PFSK-1 (cell line): ENCODE measurements around the gene PRSS56.

Experiments
- FOXP2 ChIP-seq: optimal IDR thresholded peaks from 2 replicates; pipeline ENCODE3; 2011; ENCODE audit warnings: borderline replicate concordance, control low read depth, inconsistent platforms; ENCODE audit not compliant: insufficient read depth; ENCODE audit errors: extremely low read length, extremely low read depth
- POLR2AphosphoS5 ChIP-seq: IDR thresholded peaks from 2 replicates; pipeline ENCODE4 v1.6.1; 2012; ENCODE audit warnings: low read depth, mild to moderate bottlenecking, control low read depth, low read length, moderate library complexity
- TAF1 ChIP-seq: IDR thresholded peaks from 2 replicates; pipeline ENCODE4 v1.6.1; 2012; ENCODE audit warnings: low read length, control low read depth, borderline replicate concordance; ENCODE audit not compliant: insufficient read depth
- TF ChIP-seq, protein P1 (sequence below), 2 experiments: IDR thresholded peaks; 2 replicates each; pipeline versions ENCODE4 v1.6.1 to v1.8.0; 2011 to 2012; ENCODE audit warnings: low read depth in 2 of 2, low read length in 2 of 2, control low read depth in 1 of 2, inconsistent platforms in 1 of 2, mild to moderate bottlenecking in 1 of 2, moderate library complexity in 1 of 2; ENCODE audit not compliant: insufficient read depth in 1 of 2

GRCh38 chr2:232489516-232490220, 30.5 kb upstream of the PRSS56 start:
- TF ChIP-seq, protein P1, sequence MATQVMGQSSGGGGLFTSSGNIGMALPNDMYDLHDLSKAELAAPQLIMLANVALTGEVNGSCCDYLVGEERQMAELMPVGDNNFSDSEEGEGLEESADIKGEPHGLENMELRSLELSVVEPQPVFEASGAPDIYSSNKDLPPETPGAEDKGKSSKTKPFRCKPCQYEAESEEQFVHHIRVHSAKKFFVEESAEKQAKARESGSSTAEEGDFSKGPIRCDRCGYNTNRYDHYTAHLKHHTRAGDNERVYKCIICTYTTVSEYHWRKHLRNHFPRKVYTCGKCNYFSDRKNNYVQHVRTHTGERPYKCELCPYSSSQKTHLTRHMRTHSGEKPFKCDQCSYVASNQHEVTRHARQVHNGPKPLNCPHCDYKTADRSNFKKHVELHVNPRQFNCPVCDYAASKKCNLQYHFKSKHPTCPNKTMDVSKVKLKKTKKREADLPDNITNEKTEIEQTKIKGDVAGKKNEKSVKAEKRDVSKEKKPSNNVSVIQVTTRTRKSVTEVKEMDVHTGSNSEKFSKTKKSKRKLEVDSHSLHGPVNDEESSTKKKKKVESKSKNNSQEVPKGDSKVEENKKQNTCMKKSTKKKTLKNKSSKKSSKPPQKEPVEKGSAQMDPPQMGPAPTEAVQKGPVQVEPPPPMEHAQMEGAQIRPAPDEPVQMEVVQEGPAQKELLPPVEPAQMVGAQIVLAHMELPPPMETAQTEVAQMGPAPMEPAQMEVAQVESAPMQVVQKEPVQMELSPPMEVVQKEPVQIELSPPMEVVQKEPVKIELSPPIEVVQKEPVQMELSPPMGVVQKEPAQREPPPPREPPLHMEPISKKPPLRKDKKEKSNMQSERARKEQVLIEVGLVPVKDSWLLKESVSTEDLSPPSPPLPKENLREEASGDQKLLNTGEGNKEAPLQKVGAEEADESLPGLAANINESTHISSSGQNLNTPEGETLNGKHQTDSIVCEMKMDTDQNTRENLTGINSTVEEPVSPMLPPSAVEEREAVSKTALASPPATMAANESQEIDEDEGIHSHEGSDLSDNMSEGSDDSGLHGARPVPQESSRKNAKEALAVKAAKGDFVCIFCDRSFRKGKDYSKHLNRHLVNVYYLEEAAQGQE (IDR thresholded peaks at IDR 0.05; ENCODE audit: insufficient read depth in 1 of 2, low read depth in 2 of 2, low read length in 2 of 2), result no peak
- TF ChIP-seq FOXP2 (no peak), POLR2AphosphoS5 (no peak), TAF1 (no peak)
